ENCODE measurements around the gene FAM120B.

Gene FAM120B

GRCh38 chr6:170429450-170429849, 122.9 kb downstream of the FAM120B start:
- DNase-seq = no peak

GRCh38 chr6:170433163-170434116, 126.9 kb downstream of the FAM120B start:
- DNase-seq = no peak

GRCh38 chr6:170434117-170434820, 127.7 kb downstream of the FAM120B start:
- no peak for DNase-seq

DNA sequence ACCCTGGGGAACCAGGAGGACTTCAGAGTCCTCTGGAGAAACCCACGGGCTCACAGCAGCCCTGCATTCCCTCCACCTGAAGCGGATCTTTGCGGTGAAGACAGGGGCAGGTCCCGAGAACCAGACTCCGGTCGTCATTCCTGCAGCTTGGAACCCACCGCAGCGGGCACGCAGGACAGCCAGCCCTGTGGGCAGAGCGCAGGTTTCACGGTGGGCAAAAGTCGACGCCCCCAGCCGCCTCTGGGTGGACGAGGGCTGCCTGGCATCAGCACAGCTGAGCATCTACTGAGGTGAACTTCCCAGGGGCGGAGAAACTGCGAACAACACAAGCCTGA, 128.2 kb downstream of the FAM120B start:
- no peak for DNase-seq

GRCh38 chr6:170435766-170436165, 129.2 kb downstream of the FAM120B start:
- DNase-seq = no peak

DNA sequence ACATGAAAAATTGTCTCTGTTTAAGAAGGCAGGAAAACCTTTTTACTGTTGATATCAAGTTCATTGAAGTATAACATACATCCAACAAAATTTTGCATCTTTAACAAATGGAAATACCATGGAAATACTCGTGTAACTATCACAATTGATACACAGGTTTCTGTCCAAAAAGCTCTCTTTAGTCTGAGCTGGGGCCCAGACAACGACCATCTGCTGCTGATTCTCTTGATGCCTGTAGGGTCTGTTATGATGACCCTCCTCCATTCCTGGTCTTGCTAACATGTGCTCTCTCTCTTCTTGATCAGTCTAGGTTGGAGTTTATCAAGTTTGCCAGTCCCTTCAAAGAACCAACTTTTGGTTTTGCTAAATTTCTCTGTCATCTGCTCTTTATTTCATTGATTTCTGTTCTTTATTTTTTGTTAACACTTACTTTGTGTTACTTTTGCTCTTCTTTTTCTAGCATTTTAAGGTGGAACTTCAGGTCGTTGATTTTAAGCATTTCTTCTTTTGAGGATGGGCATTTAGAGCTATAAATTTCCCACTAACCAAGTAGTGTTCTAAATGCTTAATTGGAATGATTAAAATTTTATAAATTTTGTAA, 129.8 kb downstream of the FAM120B start:
- DNase-seq = peak; percentile 19

- DNase-seq = no peak
These were observed 131.3 kb downstream of the FAM120B start for GRCh38 chr6:170437719-170438401.

- DNase-seq = peak; percentile 98
These were observed 131.8 kb downstream of the FAM120B start for GRCh38 chr6:170438402-170438753.

DNA sequence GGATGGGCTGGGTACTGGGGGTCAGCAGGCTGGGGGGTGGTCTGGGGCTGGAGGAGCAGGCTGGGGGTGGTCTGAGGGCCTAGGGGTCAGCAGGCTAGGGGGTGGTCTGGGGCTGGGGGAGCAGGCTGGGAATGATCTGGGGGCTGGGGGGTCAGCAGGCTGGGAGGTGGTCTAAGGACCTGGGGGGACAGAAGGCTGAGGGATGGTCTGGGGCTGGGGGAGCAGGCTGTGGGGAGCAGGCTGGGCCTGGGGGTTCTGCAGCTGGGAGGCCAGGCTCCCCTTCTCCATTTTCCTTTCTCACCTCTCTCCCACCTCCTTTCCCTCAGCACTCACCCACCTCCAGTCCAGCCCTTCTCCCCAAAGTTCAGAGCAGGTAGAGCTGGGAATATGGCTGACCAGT, 132.3 kb downstream of the FAM120B start:
- DNase-seq = no peak

- DNase-seq = no peak
These were observed 133.1 kb downstream of the FAM120B start for GRCh38 chr6:170439366-170440361.

DNA sequence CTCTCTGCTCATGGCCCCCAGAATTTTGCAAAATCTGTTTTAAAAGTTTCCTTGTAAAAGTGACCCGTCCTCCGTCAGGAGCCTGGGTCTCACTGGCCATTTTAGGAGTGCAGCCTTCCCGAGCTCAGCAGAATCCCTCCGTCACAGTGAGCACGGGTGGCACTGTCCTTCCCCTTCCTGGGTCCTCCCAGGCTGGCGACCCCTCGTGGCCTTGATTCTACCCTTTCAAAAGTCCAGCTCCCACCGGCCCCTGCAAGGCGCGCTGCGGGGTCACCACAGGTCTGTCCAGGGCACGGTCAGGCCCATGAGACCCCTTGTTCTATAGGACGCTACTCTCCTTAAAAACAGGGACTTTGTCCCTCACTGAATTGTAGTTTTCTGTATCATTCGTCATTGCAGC, 133.9 kb downstream of the FAM120B start:
- no peak for DNase-seq

DNA sequence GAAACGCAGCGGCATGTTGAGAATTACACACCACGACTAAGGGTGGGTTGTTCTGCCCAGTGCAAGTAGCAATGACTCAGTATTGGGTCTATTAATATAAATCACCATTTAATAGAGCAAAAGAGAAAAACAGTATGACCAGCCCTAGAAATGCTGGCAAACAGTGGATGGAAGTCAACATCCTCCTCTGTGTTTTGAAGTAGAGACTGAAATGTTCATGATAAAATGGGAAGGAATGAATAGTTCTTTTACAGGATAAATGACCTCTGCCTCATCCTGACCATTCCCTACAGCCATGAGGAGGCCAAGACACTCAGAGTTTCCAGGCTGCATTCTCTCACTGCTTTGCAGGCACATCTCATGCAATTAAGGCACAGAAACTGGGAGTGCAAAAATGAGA, 134.8 kb downstream of the FAM120B start:
- DNase-seq = no peak

DNA sequence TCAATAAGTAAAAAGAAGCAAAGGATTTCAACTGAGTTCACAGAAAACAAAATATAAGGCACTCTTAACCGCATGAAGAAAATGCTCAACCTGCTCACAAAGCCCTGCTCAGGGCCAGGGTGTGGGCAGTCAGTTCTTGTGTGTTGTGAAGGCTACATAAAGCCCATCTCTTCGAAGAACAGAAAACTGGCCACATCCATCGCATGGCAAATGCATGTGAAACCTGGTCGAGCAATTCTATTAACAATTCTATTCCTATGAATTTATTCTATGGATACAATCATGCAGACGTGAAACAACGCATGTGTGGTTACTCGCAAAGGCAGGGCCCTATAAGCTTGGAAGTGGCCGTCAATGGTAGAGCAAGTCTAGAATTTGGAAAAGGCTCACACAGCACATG, 136.0 kb downstream of the FAM120B start:
- no peak for DNase-seq

- DNase-seq = no peak
These were observed 136.6 kb downstream of the FAM120B start for GRCh38 chr6:170443151-170443662.

DNA sequence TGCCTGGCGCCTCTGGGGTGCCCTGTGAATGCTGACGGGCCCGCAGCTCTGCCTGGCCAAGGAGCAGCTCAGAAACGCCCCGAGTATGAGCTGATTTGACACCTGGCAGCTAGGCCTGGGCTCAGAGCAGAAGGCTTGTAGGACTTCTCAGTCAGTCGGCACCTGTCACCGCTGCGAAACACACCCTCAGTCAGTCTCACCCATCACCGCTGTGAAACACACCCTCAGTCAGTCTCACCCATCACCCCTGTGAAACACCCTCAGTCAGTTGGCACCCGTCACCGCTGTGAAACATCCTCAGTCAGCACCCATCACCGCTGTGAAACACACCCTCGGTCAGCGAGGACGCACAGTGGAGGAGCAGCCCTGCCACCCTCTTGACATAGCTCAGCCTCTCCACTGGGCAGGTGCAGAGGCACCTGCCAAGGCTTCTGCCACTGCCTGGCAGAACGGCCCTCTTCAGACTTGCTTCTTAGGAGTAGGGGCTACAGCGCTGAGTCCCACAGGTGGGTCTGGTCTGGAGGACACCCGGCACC, 137.6 kb downstream of the FAM120B start:
- no peak for DNase-seq

DNA sequence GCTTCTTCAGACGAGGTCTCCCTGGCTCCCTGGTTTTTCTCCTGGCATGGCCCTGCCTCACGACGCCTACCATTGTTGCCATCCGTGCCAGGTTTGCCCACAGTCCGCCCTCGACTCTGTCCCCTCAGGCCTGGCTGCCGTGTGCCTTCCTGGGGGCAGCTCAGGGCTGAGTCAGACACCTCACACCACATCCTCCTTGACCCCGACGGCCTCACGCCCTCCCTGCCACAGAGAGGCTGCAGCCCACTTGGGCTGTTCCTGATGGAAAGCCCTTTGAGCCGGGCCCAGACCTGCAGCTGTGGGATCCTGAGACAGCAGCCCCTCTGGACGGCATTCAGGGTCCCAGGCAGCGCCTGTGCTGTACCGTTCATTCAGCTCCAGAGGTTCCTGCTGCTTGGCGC, 138.3 kb downstream of the FAM120B start:
- no peak for DNase-seq

GRCh38 chr6:170445487-170445886, 138.9 kb downstream of the FAM120B start:
- no peak for DNase-seq

DNA sequence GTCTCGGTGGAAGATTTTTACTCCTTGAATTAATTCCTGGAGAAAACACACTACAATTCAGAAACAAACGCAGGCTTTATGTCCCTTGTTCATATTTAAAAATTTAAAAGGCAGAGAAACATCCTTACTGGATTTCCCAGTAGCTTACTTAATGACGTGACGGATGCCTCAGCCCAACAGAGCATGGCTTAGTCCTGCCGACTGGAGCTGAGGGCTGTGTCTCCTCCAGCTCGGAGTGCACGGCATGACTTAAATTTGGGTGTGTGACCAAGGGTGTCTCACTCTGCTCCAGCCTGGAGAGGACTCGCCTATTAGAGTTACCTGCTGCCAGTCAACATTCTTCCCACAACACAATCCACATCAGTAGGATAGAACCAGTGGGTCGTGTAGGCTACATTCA, 139.4 kb downstream of the FAM120B start:
- no peak for DNase-seq

GRCh38 chr6:170446841-170447560, 140.4 kb downstream of the FAM120B start:
- no peak for DNase-seq

- no peak for DNase-seq
These were observed 141.0 kb downstream of the FAM120B start for GRCh38 chr6:170447561-170447930.

DNA sequence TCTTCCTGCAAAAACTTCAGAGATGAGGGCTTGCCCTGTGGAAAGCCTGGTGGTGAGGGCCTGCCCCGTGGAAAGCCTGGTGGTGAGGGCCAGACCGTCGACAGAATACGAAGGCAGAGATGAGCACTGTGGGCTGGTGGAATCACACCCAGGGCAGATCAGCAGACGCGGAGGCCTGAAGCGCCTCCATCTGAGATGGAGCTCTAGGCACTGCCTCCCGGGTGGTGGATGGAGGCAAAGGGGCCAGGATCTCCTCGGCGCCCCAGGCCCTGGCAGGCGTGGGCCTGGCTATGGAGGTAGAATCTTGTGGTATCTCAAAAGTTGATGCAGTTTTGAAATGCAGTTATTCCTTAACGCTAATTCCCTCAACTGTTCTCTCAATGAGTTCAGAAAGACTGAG, 141.8 kb downstream of the FAM120B start:
- no peak for DNase-seq

Data from NCI-H1694 (cell line).